NCI-H2081 treated with DMSO at 0.1 percent for 48 hours (cell line): ENCODE data around the gene RNF31.

ENCODE experiments used
- DNase-seq: peaks from one replicate; lab custom pipeline; 2025; lab: John Stamatoyannopoulos, UW

The RNF31 gene

GRCh38 chr14:24182110-24182882 lies 35.0 kb downstream of the RNF31 start:
- no peak for DNase-seq

- DNase-seq: no peak
These were observed 35.8 kb downstream of the RNF31 start for GRCh38 chr14:24183014-24183481.

- no peak for DNase-seq
These were observed 37.0 kb downstream of the RNF31 start for GRCh38 chr14:24184104-24184970.

GRCh38 chr14:24185026-24185425 lies 37.7 kb downstream of the RNF31 start:
- no peak for DNase-seq

- DNase-seq: no peak
These were observed 38.4 kb downstream of the RNF31 start for GRCh38 chr14:24185741-24186140.

GRCh38 chr14:24186831-24187538 lies 39.7 kb downstream of the RNF31 start:
- DNase-seq: no peak

GRCh38 chr14:24187539-24187915 lies 40.2 kb downstream of the RNF31 start:
- no peak for DNase-seq

- peak; percentile 84 for DNase-seq
These were observed 41.2 kb downstream of the RNF31 start, which contains the start of gene IPO4 for GRCh38 chr14:24188251-24189058. TSS of gene IPO4 (minus strand) at chr14:24188816. CDS start at chr14:24188787, 29 bp downstream.

GRCh38 chr14:24189059-24189375 lies 41.7 kb downstream of the RNF31 start:
- no peak for DNase-seq

- no peak for DNase-seq
These were observed 42.2 kb downstream of the RNF31 start for GRCh38 chr14:24189460-24189859.

- no peak for DNase-seq
These were observed 43.1 kb downstream of the RNF31 start for GRCh38 chr14:24190416-24190815.

GRCh38 chr14:24192933-24193332 lies 45.6 kb downstream of the RNF31 start:
- no peak for DNase-seq

GRCh38 chr14:24194186-24194872 lies 47.0 kb downstream of the RNF31 start:
- DNase-seq: no peak

- DNase-seq: no peak
These were observed 47.5 kb downstream of the RNF31 start for GRCh38 chr14:24194873-24195185.

- DNase-seq: peak; percentile 12
These were observed 48.1 kb downstream of the RNF31 start, which contains the start of gene TM9SF1 for GRCh38 chr14:24195186-24196070. TSS of gene TM9SF1 (minus strand) at chr14:24195441. CDS start at chr14:24195019, 422 bp downstream.

GRCh38 chr14:24196071-24197055 lies 49.1 kb downstream of the RNF31 start:
- DNase-seq: no peak

GRCh38 chr14:24197056-24197450 lies 49.8 kb downstream of the RNF31 start:
- DNase-seq: no peak

- DNase-seq: no peak
These were observed 51.7 kb downstream of the RNF31 start for GRCh38 chr14:24198814-24199524.
